HepG2 (cell line): ENCODE results near the gene DRAXIN.

ENCODE experiments used
- CTCF ChIP-seq: sonication (generic); formaldehyde crosslinking; IDR thresholded peaks from 2 replicates; pipeline ENCODE4 v1.5.0; 2020; ENCODE audit warnings: mild to moderate bottlenecking, missing genetic modification reagents, moderate library complexity
- SRF ChIP-seq: IDR thresholded peaks from 2 replicates; pipeline ENCODE4 v1.6.1; 2011; ENCODE audit warnings: mild to moderate bottlenecking, low read depth, low read length, moderate library complexity

GRCh38 chr1:11759791-11760190, 68.3 kb downstream of the DRAXIN start:
- TF ChIP-seq CTCF (CRISPR knock-in tag) (no peak), SRF (no peak)
